Adipocyte (in vitro differentiated cells): ENCODE data around the gene CRYBB2.
"Not testable (repeated sequence)": the region's sequence is repeated elsewhere in the genome, so short reads cannot be mapped to it uniquely, and the experiment has no call there.

Experiments
- DNase-seq: peaks from one replicate; pipeline ENCODE4 v3.0.0-alpha.2; 2015; ENCODE audit warnings: low read depth
- H3K27me3 ChIP-seq: replicated peaks from 2 replicates; pipeline ENCODE4 v1.7.0; 2013; ENCODE audit warnings: mild to moderate bottlenecking, low read length, moderate library complexity; ENCODE audit not compliant: control insufficient read depth, insufficient read depth
- H3K36me3 ChIP-seq: 2 replicates; pipeline ENCODE4 v1.7.0; 2013; ENCODE audit warnings: low read length, mild to moderate bottlenecking, moderate library complexity; ENCODE audit not compliant: control insufficient read depth, insufficient read depth, severe bottlenecking
- H3K4me1 ChIP-seq: 2 replicates; pipeline ENCODE4 v1.7.0; 2013; ENCODE audit warnings: mild to moderate bottlenecking, low read length, moderate library complexity; ENCODE audit not compliant: control insufficient read depth, insufficient read depth
- H3K4me3 ChIP-seq: 2 replicates; pipeline ENCODE4 v1.7.0; 2013; ENCODE audit warnings: mild to moderate bottlenecking, low read length, moderate library complexity
- H3K9ac ChIP-seq: 2 replicates; pipeline ENCODE4 v1.7.0; 2013; ENCODE audit warnings: mild to moderate bottlenecking, low read length, moderate library complexity
- H3K9me3 ChIP-seq: 2 replicates; pipeline ENCODE4 v1.7.0; 2013; ENCODE audit warnings: mild to moderate bottlenecking, low read length, moderate library complexity; ENCODE audit not compliant: control insufficient read depth

Gene CRYBB2

DNA sequence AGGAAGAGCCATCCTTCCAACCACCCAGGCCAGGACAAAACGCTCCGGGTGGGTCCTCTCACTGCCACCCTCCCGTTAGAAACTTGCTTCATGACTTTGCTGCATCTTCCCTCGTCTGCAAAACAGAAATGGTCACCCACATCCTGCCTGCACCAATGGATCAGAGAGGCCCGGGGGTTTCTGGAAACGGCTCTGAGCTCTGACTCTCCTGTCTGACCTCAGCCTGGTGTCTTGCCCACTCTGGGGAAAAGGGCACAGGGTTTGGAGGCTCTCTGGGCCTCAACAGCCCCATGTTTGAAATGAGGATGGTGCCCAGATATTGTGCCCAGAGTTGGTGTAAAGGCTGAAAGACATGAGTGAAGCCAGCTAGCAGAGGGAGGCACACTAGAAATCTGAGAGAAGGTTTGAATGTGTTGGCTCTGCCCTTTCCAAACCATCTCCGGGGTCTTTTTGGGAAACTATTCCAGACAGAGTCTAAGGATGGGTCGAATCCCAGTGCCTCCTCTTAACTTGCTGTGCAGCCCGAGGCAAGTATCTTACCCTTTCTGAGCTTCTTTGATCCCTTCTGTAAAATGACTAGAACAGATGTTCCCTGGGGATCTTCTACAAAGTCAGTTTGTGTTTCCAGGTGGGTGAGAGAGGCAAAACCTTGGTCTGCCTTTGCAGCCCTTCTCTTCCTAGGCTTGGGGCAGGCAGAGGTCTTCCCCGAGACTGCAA, 17.7 kb upstream of the CRYBB2 start:
- Histone ChIP-seq H3K4me1 (no peaks in the 10 kb centered on the region), H3K9me3 (no peaks in the 10 kb centered on the region), H3K9ac (no peak overlapping the region), H3K36me3 (no peaks in the 10 kb centered on the region), H3K4me3 (no peak overlapping the region), H3K27me3 (no peaks in the 10 kb centered on the region)
- DNase-seq = no peak

DNA sequence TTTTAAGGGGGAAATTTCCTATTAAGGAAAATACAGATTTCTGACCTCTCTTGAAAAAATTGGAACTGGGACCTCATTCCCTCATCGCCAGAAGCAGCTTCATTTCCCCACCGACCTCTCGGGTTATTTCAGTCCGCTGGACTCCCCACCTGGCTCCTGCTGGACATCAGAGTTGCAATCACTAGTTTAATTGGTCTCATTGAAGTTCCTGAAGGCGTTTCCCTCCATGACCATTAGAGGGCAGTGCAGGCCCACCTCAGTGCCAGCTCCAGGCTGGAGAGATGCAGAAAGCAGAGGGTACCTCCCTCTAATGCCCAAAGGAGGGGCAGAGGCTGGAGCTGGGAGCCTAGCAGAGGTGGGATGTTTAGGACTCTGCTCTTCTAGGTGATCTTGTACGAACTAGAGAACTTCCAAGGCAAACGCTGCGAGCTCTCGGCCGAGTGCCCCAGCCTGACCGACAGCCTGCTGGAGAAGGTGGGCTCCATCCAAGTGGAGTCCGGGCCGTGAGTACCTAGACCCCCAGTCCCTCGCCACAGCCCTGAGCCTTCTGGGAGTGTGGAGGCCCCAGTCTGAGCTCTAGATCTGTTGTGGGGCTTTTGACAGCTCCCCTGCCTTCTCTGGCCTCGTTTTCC, 17.0 kb upstream of the CRYBB2 start:
- Histone ChIP-seq H3K4me1 (no peaks in the 10 kb centered on the region), H3K9me3 (no peaks in the 10 kb centered on the region), H3K9ac (no peak overlapping the region), H3K4me3 (no peak overlapping the region), H3K36me3 (no peaks in the 10 kb centered on the region), H3K27me3 (no peaks in the 10 kb centered on the region)
- peak; percentile 81 for DNase-seq

DNA sequence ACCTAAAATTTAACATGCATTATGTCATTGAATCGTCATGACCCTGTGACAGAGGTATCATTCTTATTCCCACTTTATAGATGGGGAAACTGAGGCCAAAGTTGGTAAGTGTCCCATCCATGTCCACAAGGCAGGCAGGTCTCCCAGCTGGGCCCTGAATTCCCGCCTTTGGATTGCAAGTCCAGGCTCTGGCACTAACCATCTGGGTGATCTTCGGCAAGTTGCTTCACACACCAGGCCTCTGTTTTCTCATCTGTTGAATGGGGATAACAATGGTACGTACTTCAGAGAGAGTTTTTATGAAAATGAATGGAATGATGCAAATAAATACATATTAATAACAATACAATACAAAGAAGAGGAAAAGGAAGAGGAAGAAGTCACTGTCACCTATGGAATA, 16.4 kb upstream of the CRYBB2 start:
- DNase-seq = no peak
- H3K4me1 ChIP-seq = no peaks in the 10 kb centered on the region
- H3K9ac ChIP-seq = no peak overlapping the region
- no peaks in the 10 kb centered on the region for H3K36me3 ChIP-seq
- H3K9me3 ChIP-seq = no peaks in the 10 kb centered on the region
- no peak overlapping the region for H3K4me3 ChIP-seq
- peaks cover 3% of the 10 kb centered on the region for H3K27me3 ChIP-seq

DNA sequence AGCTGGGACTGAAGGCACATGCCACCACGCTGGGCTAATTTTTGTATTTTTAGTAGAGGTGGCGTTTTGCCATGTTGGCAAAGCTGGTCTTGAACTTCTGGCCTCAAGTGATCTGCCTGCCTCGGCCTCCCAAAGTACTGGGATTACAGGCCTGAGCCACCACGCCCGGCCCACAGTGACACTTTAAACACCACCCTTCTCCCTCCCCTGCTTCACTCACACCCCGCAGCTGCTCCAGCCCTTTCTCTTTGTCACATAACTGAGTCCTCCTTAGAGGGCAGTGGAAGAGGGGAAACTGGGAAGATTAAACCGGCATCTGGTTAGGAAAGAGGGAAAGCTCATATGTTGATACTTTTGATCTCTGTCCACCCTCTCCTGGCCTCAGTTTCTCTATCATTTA, 14.9 kb upstream of the CRYBB2 start:
- H3K9me3 ChIP-seq, H3K4me1 ChIP-seq, H3K36me3 ChIP-seq, DNase-seq, H3K9ac ChIP-seq, H3K4me3 ChIP-seq, H3K27me3 ChIP-seq: not testable (repeated sequence)

DNA sequence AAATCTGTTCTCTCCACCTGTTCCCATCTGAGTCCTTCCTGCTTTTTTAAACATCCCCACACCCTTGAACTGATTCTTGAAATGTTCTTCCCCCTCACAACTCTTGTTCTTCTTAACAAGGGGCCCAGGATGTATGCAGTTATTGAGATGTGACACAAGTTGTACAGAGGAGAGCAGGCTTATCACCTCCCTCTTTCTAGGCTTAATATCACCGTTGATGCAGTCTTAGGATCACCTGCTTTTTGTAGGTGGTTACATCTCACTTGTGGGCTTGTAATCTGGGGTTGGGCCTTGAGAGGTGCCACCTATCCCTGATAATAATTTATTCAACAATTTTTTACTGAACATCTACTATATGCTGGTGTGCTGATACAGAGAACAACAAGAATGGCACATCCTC, 13.6 kb upstream of the CRYBB2 start:
- no peaks in the 10 kb centered on the region for H3K9me3 ChIP-seq
- no peaks in the 10 kb centered on the region for H3K4me1 ChIP-seq
- no peak for DNase-seq
- H3K36me3 ChIP-seq = no peaks in the 10 kb centered on the region
- no peak overlapping the region for H3K4me3 ChIP-seq
- H3K9ac ChIP-seq = no peak overlapping the region
- peaks cover 8% of the 10 kb centered on the region for H3K27me3 ChIP-seq

DNA sequence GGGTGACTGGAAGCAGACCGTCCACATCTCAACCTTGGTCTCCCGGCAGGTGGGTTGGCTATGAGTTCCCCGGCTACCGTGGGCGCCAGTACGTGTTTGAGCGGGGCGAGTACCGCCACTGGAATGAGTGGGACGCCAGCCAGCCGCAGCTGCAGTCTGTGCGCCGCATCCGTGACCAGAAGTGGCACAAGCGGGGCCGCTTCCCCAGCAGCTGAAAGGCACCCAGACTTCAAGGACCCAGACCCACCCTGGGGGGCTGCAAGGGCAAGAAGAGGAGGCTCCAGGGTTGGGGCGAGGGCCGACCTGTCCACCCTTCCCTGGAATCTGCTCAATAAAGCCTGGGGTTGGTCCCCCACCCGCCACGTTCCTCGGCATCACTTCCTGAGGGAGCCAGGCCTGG, 12.4 kb upstream of the CRYBB2 start:
- Histone ChIP-seq H3K36me3 (no peaks in the 10 kb centered on the region), H3K9me3 (no peaks in the 10 kb centered on the region), H3K4me3 (no peak overlapping the region), H3K4me1 (no peaks in the 10 kb centered on the region), H3K27me3 (peaks cover 8% of the 10 kb centered on the region), H3K9ac (no peak overlapping the region)
- DNase-seq = no peak

DNA sequence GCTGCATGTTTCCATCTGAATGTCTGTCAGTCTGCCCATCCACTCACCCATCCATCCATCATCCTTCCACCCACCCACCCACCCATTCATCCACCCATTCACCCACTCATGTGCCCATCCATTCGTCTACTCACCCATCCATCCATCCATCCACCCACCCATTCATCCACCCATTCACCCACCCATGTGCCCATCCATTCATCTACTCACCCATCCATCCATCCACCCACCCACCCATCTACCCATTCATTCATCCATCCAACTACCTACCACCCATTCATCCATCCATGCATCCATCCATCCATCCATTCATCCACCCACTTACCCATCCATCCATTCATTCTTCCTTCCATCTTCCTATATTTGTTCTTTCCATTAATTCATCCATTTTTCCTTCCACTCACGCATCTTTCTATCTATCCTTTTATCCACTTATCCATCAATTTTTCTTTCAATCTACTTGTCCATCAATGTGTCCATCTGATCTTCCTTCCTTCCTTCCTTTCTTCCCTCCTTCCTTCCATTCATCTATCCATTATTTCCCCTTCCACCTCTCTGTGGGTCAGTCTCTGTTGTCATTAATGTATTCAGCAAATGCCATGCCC, 11.8 kb upstream of the CRYBB2 start:
- DNase-seq = no peak
- no peaks in the 10 kb centered on the region for H3K9me3 ChIP-seq
- peaks cover 8% of the 10 kb centered on the region for H3K27me3 ChIP-seq
- H3K4me3 ChIP-seq = no peak overlapping the region
- H3K9ac ChIP-seq = no peak overlapping the region
- H3K4me1 ChIP-seq = no peaks in the 10 kb centered on the region
- no peaks in the 10 kb centered on the region for H3K36me3 ChIP-seq

DNA sequence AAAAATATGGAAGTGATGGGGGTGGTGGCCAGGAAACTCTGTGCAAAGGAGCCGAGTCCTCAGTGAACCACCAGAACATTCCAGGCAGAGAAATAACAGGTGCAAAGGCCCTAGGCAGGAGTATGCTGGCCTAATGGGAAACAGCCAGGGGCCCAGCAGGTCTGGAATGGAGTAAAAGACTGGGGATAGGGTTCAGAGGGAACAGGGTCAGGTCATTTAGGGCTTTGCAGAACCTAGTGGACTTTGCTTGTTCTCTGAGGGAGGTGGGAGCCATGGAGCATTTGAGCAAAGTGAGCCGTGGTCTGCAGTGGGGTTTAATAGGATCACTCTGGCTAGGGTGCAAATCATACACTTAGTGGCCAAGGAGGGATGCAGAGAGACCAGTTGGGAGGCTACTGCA, 11.1 kb upstream of the CRYBB2 start:
- peaks cover 8% of the 10 kb centered on the region for H3K27me3 ChIP-seq
- DNase-seq = no peak
- H3K4me3 ChIP-seq = no peak overlapping the region
- H3K36me3 ChIP-seq = no peaks in the 10 kb centered on the region
- H3K4me1 ChIP-seq = no peaks in the 10 kb centered on the region
- no peak overlapping the region for H3K9ac ChIP-seq
- H3K9me3 ChIP-seq = peaks cover 4% of the 10 kb centered on the region

DNA sequence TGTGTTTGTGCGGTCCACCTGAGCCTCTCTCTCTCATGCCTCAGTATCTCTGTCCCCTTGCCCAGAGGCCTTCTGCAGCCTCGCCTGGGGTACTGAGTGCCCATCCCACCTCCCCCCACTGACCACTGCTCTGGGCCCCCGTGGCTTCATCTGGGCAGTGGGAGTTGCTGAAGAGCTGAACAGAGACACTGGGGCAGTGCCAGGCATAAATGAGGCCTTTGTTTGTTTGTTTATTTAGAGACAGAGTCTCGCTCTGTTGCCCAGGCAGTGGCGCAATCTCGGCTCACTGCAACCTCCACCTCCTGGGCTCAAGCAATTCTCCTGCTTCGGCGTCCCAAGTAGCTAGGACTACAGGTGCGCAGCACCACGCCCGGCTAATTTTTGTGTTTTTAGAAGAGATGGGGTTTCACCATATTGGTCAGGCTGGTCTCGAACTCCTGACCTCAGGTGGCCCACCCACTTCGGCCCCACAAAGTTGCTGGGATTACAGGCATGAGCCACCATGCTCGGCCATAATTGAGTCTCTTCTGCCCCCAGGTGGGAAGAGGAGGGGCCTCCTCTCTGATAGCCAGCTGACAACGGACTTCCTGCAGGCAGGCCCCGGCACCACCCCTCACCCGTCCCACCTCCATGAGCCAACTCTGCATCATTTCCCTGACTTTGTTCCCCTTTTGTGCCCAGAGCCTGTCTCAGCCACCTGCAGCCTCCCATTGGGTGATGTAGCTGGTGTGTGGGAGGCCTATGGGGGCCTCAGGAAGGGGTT, 10.5 kb upstream of the CRYBB2 start:
- Histone ChIP-seq H3K27me3 (peaks cover 8% of the 10 kb centered on the region), H3K4me3 (no peak overlapping the region), H3K9ac (no peak overlapping the region), H3K9me3 (peaks cover 8% of the 10 kb centered on the region), H3K4me1 (no peaks in the 10 kb centered on the region), H3K36me3 (no peaks in the 10 kb centered on the region)
- no peak for DNase-seq

DNA sequence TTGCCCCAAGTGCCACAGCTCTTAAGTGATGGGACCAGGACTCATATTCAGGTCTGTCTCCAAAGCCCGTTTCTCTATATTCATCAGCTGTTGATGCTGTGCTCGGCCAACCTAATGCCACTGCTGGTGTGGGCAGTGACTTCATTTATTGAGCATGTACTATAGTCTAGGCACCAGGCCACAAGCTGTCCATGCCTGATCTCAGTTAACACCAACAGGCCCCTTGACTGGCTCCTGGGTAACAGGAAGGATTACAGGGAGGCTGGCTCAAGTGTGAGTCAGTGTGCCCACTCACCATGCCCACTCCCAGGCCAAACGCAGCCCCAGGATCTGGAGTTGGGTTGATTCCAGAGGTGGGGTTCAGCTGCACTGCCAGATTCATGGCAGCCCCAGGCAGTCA, 8.6 kb upstream of the CRYBB2 start:
- no peaks in the 10 kb centered on the region for H3K4me1 ChIP-seq
- H3K27me3 ChIP-seq = peaks cover 11% of the 10 kb centered on the region
- H3K4me3 ChIP-seq = no peak overlapping the region
- peaks cover 8% of the 10 kb centered on the region for H3K9me3 ChIP-seq
- H3K36me3 ChIP-seq = no peaks in the 10 kb centered on the region
- no peak for DNase-seq
- no peak overlapping the region for H3K9ac ChIP-seq

DNA sequence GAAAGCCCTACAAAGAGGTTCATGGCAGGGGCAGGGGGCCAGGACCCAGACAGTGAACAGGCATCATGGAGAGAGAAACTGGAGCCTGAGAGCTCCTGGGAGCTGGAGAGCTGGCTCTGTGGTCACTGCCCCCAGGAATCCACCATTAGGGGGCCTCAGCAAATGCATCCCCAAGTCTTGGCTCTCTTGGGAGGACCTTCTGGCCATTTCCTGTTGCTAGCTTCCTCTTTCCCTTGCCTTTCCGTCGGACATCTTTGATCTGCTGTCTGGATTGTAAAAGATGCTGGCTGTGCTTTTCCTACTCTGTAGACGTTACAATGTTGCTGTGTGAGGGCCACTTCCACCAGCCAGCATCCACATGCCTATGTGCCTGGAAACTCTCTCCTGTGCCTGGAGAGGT, 7.1 kb upstream of the CRYBB2 start:
- no peak overlapping the region for H3K4me3 ChIP-seq
- no peak overlapping the region for H3K9ac ChIP-seq
- peaks cover 8% of the 10 kb centered on the region for H3K9me3 ChIP-seq
- H3K36me3 ChIP-seq = no peaks in the 10 kb centered on the region
- H3K27me3 ChIP-seq = peaks cover 11% of the 10 kb centered on the region
- H3K4me1 ChIP-seq = no peaks in the 10 kb centered on the region
- no peak for DNase-seq
